Stimulated activated CD4-positive, alpha-beta T cell treated with anti-CD3 and anti-CD28 coated beads, Interleukin-1b, Interleukin-23, amount 100 ng/mL, for 1 hour (primary cell): Measurements from ENCODE around the gene TRAPPC6A.
"Not testable (repeated sequence)": the region's sequence is repeated elsewhere in the genome, so short reads cannot be mapped to it uniquely, and the experiment has no call there.

Experiments
- DNase-seq, 2 donors: peaks; one replicate each; pipeline ENCODE4 v3.0.0-alpha.2; 2020; ENCODE audit warnings: low read depth in 2 of 2

The TRAPPC6A gene

GRCh38 chr19:45130888-45131615 lies 47.0 kb downstream of the TRAPPC6A start:
- no peak for DNase-seq

GRCh38 chr19:45130236-45130635 lies 47.8 kb downstream of the TRAPPC6A start:
- DNase-seq, result no peak

- no peak for DNase-seq
These were observed 49.2 kb downstream of the TRAPPC6A start for GRCh38 chr19:45128806-45129205.

GRCh38 chr19:45128146-45128545 lies 49.9 kb downstream of the TRAPPC6A start:
- no peak for DNase-seq

GRCh38 chr19:45126654-45127053 lies 51.4 kb downstream of the TRAPPC6A start:
- DNase-seq, result no peak

- peak; percentile 15 to 53 for DNase-seq
These were observed 52.0 kb downstream of the TRAPPC6A start for GRCh38 chr19:45125975-45126493.

- no peak for DNase-seq
These were observed 52.7 kb downstream of the TRAPPC6A start for GRCh38 chr19:45125360-45125759.

GRCh38 chr19:45124021-45124420 lies 54.0 kb downstream of the TRAPPC6A start:
- DNase-seq, result no peak

GRCh38 chr19:45123440-45123850 lies 54.6 kb downstream of the TRAPPC6A start:
- DNase-seq, result no peak

- DNase-seq, result no peak
These were observed 55.2 kb downstream of the TRAPPC6A start for GRCh38 chr19:45122832-45123231.

GRCh38 chr19:45121827-45122345 lies 56.2 kb downstream of the TRAPPC6A start:
- DNase-seq, result no peak

- no peak for DNase-seq
These were observed 58.5 kb downstream of the TRAPPC6A start for GRCh38 chr19:45119582-45119981.

- DNase-seq, result not testable (repeated sequence)
These were observed 59.3 kb downstream of the TRAPPC6A start for GRCh38 chr19:45118591-45119355.

GRCh38 chr19:45118106-45118505 lies 59.9 kb downstream of the TRAPPC6A start:
- DNase-seq, result no peak

GRCh38 chr19:45117671-45118070 lies 60.4 kb downstream of the TRAPPC6A start:
- no peak for DNase-seq

- peak in 1 of 2 donors; percentile 17 for DNase-seq
These were observed 60.9 kb downstream of the TRAPPC6A start for GRCh38 chr19:45117167-45117594.

GRCh38 chr19:45115809-45116615 lies 62.0 kb downstream of the TRAPPC6A start:
- no peak for DNase-seq

GRCh38 chr19:45114116-45114515 lies 63.9 kb downstream of the TRAPPC6A start:
- no peak for DNase-seq

GRCh38 chr19:45113628-45114027 lies 64.4 kb downstream of the TRAPPC6A start:
- no peak for DNase-seq
